LNCAP (cell line): Measurements from ENCODE around the gene SCAANT1.

Experiments used
- TF ChIP-seq, protein P1 (sequence below): fragments of 450-650 bp; IDR thresholded peaks from 2 replicates; pipeline ENCODE4 v1.5.1; 2017; ENCODE audit warnings: mild to moderate bottlenecking

The SCAANT1 gene

DNA sequence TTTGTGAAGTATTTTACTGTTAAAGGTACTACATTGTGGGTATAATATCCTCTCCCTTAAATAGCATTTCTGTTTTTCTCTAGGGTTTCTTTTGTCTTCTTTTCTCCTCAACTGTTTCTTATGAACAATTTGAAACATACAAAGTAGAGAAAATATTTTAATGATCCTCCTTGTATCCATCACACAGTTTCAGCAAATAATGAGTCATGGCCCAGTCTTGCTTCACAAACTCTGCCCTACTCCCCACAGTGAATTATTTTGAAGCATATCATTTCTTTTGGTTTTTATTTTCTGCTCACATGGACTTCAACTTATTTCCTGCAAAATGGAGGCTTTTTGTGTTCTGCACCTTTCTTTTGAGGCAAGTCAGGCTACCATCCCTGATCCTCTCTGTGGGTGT lies 6.1 kb upstream of the SCAANT1 start:
- TF ChIP-seq, protein P1, sequence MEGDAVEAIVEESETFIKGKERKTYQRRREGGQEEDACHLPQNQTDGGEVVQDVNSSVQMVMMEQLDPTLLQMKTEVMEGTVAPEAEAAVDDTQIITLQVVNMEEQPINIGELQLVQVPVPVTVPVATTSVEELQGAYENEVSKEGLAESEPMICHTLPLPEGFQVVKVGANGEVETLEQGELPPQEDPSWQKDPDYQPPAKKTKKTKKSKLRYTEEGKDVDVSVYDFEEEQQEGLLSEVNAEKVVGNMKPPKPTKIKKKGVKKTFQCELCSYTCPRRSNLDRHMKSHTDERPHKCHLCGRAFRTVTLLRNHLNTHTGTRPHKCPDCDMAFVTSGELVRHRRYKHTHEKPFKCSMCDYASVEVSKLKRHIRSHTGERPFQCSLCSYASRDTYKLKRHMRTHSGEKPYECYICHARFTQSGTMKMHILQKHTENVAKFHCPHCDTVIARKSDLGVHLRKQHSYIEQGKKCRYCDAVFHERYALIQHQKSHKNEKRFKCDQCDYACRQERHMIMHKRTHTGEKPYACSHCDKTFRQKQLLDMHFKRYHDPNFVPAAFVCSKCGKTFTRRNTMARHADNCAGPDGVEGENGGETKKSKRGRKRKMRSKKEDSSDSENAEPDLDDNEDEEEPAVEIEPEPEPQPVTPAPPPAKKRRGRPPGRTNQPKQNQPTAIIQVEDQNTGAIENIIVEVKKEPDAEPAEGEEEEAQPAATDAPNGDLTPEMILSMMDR: no peak

DNA sequence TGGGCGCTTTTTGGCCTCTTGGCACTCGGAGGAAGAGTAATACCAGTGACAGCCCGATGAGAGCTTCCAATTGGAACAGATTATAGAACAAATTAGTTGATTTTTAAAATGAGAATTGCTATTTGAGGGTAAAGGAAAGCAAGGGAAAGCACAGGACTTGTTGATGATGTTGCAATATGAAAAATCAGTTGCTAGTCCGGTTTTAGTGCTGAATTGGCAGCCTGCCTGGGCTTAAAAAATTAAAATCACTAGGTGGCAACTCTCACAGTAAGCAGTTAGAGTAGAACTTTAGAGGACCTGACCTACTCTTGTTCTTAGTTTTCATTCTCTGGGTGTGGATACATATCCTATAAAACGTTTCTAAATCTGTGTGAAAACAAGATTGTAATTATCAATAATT lies 2.1 kb upstream of the SCAANT1 start:
- TF ChIP-seq, protein P1: peak; percentile 13; the same call in 1 of the 2 replicates

DNA sequence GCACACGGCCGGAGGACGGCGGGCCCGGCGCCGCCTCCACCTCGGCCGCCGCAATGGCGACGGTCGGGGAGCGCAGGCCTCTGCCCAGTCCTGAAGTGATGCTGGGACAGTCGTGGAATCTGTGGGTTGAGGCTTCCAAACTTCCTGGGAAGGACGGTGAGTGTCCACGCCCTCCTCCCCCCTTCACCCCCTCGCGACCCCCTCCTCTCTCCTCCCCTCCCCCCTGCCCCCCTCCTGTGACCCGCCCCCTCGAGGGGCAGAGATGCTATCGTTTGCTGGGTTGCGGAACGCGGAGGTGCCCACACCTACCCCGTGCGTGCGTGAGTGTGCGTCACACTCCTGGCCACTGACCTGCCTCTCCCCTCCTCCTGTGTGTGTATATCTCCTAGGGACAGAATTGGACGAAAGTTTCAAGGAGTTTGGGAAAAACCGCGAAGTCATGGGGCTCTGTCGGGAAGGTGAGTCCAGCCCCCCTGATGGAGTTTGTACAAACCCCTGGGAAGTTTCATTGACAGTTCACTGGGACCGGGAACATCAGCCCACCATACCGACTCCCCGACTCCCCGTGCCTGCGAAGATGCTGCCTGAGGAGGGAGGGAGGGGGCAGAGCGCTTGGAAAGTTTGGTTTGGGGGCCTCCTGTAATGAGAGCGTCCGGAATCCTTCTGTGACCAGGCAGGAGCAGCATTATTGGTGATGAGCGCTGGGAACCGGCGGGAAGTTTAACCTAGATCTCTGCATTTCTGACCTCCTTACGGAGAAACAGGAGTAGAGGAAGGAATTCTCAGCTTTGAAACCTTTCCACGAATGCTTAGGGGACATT lies 795 bp upstream of the SCAANT1 start:
- TF ChIP-seq, protein P1: no peak

DNA sequence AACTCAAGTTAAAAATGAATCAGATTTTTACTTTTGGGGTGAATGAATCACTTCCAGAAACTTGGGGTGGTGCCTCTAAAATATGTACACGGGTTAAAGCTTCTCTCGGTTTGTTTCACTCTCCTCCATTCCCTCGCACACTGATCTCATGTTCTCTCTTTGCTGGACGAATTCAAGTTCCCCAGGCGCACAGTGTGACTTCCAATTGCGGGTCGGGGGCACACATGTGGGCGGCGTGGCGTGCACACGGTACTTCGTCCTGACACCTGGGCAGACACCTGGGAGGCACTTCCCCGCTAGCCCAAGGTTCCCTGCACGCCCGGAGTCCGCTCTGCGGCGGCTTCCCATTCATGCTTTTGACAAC lies 692 bp downstream of the SCAANT1 start:
- TF ChIP-seq, protein P1: no peak

DNA sequence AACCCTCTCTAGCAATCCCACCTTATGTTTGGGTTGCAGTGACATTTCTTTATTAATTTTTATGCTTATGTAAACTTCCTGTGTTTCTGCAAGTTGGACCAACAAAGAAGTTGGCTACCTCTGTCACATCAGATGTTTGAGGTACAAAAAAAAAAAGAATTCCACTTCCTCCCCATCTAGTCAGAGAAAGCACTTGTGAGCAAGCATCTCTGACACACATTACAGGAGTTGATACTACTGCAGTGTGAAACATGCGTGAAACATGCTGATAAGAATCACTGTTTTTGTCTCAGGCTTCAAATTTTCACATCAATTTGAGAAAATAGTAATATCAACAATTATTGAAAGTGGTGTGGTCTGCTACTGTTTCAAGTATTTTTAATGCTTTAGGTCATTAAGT lies 1.3 kb downstream of the SCAANT1 start:
- TF ChIP-seq, protein P1: no peak

DNA sequence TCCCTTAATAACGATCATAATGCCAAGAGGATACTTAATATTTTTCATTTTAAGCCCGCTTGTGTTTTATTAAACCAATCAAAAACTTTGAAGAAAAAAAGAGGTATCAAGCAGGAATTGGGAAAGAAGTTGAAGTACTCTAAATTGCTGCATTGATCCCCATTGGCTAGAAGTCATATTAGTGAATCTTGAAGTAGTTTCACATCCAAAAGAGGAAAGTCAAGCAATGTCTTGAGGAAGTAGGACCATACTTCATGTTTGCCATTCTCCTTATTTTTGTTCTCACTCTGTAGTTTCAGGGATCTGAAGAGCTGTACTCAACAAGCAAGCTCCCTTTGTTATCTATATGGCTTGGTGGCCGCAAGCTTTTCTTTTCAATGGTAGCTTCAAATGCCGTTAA lies 2.2 kb downstream of the SCAANT1 start:
- TF ChIP-seq, protein P1: no peak

DNA sequence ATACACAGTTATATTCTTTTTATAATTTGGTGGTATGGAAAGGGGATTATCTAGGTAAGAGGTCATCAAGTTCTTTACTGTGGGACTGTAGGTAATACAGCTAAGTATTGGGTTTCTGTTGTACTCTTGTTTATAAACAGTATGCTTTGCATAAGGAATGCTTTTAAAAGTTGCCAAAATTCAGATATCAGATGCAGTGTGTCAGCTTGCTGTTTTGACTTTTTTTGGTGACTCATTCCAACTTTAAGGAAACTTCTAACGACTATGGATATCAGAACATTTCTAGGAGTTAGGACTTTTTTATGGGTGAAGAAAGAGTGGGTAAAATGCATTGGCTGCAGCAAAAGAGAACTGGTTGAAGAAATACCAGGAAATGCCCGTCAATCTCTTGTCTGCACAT lies 2.8 kb downstream of the SCAANT1 start:
- TF ChIP-seq, protein P1: no peak

DNA sequence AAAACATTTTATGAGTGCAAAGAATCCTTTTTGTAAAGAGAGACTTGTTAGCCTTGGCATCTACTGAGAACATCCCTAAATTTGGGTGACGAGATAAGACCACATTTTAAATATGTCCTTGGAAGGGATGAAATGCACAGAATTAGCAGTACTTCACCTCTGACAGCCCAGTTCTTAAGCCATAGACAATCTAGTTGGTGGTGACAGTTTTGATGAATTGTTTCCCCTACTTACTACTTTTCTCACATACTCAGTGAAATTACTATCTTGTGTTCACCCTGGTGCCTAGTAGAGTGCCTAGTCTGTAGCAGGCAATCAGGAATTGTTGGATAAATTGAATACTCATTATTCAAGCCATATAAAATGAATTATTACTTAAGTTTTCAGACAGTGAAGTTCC lies 3.4 kb downstream of the SCAANT1 start:
- TF ChIP-seq, protein P1: no peak
